NCI-H748 treated with DMSO at 0.1 percent for 48 hours (cell line): ENCODE results near the gene PAM.
A peak's percentile ranks its signal among the peaks of the same experiment; 100 is the strongest.
"Not testable (repeated sequence)": the region's sequence is repeated elsewhere in the genome, so short reads cannot be mapped to it uniquely, and the experiment has no call there.

Source experiments
- DNase-seq: peaks from one replicate; lab custom pipeline; 2025; lab: John Stamatoyannopoulos, UW

Gene PAM

GRCh38 chr5:102751903-102752376 lies 3.2 kb upstream of the PAM start:
- DNase-seq, result not testable (repeated sequence)

GRCh38 chr5:102753889-102754766 lies 977 bp upstream of the PAM start:
- DNase-seq, result peak; percentile 67

DNA sequence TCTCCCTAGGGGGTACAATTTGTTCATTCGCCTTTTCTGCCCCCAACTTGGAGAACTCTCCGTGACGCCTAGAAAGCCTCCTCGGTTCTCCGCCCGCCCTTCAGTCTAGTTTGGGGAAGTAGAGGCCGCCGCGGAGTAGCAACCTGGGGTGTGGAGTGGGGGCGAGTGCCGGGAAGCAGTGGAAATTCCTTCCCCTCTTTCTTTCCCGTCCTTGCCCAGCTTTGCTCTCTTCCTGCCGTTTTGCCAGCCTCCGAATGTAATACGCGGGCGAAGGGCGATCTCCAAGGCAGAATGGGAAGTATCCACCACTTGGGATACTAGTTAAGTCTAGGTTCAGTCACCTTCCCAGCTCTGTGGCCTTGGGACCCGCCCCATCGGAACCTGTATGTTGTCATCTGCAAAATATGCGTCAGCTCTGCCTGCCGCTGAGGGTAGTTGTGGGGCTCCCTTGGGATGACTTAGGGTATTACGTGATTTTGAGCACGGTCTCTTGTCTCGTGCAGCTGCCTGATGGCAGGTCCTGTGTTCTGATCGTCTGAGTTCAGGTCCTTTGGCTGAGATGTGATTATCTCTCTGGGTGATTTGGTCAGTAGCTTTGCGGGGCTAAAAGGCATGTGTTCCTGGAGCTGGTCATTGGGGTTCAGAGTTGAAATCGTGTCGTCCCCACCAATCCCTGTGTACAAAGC lies 724 bp downstream of the PAM start:
- DNase-seq, result peak; percentile 62

DNA sequence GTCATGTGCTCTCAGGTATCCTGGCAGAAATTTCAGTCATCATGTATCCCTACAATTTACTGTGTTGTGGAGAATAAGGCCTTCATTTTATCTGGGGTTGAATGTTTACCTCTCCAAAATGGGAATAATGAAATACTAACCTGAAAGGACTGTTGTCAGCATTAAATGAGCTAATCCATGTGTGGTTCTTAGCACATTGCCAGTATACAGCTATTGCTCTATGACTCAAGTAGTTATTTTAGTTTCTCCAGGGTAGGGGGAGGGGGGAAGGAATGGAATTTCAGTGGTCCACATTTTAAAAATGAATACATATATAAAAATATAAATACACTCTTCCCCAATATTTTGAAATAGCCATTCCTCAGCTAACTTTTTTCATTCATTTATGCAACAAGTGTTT lies 3.5 kb downstream of the PAM start:
- no peak for DNase-seq

DNA sequence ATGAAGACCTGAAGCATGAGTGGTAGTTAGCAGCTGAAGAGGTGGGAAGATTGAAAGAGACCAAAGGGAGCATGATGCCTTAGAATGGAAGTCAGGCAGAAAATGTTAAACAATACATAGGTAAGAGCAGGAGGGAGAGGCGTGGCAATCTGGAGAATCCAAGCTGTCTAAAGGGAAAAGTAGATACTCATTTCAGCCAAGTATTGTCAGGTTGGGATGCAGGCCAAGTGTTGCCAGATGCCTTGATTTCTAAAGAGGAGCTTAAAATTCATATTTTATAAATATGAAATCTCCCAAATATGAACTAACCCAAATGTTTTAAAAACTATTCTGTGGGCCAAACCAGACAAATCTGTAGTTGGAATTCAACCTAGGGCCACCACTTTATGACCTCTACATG lies 4.2 kb downstream of the PAM start:
- DNase-seq, result no peak

DNA sequence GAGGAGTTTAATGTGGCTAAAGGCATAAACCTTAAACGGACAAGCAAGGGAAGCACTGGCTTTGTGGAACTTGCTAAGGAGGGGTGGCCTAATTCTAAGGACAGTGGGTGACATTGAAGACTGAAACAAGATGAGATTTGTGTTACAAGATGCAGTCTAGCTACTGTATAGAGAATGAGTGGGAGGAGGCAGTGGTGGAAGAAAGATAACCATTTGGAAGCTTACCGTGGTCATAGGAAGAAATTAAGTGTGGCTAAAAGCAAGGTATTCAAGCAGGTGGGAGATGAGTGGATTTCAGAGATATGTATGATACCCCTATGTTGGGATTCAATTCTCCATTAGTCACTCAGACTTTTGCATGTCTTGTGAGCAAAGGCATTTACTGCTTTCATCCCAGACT lies 4.6 kb downstream of the PAM start:
- DNase-seq, result no peak

DNA sequence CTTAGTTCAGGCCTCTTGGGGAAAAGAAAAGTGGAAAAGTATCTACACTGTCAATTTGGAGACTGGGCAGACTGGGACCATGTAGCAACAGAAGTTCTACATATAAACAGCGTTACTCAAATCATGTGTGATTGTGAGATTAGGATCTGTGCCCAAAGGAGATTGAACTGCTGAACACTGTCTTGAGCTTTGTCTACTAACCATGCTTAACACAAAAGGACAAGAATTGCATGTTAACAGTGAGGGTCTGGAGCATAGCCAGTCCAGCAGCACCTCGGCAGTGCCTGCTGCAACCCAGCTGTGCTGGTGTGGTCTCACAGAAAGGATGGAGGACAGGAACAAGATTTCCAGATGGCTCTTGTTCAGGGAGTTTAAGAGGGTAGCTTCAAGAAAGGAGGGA lies 5.7 kb downstream of the PAM start:
- no peak for DNase-seq

GRCh38 chr5:102762095-102762534 lies 7.0 kb downstream of the PAM start:
- DNase-seq, result no peak

GRCh38 chr5:102762562-102763227 lies 7.6 kb downstream of the PAM start:
- no peak for DNase-seq

DNA sequence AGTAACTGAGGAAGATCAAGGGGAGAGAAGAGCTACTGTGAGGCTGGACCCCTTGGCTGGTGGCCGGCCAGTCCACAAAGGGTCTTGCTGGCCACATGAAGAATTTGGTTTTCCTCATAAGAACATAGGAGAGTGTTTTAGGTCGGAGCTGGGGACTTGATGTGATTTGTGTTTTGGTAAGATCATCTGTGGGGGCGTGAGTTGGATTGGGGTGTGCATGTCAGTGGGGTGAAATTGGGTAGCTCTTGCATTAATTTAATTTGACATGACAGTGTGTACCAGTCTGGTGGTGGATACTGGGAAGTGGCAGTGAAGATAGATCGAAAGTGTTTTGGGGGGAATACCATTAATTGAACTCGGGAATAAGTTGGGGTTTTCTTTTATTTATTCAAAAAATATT lies 8.6 kb downstream of the PAM start:
- DNase-seq, result no peak

DNA sequence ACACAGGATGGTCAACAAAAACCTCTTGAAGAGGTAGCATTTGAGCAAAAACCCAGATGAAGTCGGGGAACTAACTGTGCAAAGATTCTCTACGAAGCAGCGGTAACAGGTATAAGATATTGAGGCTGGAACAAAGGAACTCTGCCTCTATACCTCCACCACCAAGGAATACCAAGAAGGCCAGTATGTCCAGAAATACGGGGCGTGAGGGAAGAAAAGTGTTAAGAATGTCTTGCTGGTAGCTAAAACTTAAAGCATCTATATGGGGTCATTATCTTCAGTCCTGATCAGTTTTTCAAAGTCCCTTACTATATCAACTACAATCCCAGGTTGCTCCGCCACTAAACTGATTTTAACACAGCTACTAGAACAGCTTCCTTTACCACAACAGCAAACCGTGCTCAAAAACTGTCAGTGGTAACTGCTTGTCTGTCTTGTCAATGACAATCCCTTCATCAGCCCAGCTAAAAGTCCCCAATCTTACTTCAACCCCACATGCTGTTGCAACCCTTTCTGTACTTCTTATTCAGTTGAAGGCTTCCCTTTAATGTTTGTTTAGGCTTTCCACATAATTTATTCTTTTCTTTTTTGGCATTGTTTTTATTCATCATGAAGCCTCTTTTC lies 9.4 kb downstream of the PAM start:
- DNase-seq, result no peak

GRCh38 chr5:102765350-102765749 lies 10.2 kb downstream of the PAM start:
- no peak for DNase-seq

- no peak for DNase-seq
These were observed 11.4 kb downstream of the PAM start for GRCh38 chr5:102766295-102767090.

- no peak for DNase-seq
These were observed 12.8 kb downstream of the PAM start for GRCh38 chr5:102767862-102768261.

DNA sequence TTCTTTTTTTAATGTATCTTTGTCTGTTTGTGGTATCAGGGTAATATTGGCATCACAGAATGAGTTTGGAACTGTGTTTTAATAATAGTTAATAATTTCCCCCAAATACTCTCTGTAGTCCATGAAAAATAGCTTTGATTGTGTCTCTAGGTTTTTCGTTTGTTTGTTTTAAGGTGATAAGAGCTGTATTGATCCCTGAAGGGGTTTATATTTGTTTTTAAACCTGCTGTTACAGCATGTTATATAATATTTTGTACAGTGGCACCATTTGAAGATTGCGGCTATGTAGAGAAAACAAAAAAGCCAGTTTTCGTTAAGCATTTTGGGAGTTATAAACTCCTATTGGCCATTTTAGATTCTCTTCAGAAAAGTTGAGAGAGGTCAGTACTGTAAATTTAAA lies 15.7 kb downstream of the PAM start:
- no peak for DNase-seq

DNA sequence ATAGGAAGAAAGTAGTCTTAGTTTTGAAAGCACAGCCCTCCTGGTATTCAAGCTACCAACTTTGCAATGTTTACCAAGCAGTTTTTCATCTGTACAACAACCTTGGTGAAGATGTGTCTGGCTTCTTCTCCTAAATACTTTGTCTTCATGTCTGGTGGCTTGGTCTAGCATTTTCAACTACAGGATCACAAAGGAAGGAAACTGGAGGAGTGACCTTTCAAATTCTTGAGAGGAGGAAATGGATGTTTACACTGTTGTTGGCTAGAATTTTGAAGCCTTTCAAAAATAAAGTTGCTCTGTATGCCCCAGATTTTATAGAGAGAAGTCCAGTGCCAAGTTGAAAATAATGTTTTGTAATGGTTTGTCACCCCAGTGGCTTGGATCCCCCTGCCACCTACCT lies 16.3 kb downstream of the PAM start:
- no peak for DNase-seq

DNA sequence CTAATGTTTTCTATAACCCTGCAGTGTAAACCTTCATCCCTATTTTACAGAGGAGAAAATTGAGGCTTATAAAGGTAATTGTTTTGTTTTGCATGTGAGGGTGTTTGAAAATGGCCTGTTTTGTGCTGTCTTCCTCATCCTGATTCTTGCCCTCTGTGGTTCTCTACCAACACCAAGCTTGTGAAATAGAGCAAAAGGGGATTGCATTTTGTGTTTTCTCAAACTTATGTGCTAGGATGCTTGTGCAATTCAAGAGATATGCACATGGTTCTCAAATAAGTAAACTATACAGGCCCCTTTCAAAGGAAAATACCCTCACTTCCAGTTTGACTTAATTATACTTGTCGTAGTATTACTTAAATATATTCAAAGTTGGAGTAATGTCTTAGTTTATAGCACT lies 17.2 kb downstream of the PAM start:
- no peak for DNase-seq

- no peak for DNase-seq
These were observed 18.0 kb downstream of the PAM start for GRCh38 chr5:102773133-102773532.

DNA sequence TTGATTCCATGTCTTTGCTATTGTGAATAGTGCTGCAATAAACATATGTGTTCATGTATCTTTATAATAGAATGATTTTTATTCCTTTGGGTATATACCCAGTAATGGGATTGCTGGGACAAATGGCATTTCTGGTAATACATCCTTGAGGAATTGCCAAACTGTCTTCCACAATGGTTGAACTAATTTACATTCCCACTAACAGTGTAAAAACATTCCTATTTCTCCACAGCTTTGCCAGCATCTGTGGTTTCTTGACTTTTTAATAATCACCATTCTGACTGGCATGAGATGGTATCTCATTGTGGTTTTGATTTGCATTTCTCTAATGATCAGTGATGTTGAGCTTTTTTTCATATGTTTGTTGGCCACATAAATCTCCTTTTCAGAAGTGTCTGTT lies 20.7 kb downstream of the PAM start:
- DNase-seq, result not testable (repeated sequence)

GRCh38 chr5:102777099-102777498 lies 22.0 kb downstream of the PAM start:
- peak; percentile 48 for DNase-seq

- DNase-seq, result no peak
These were observed 23.4 kb downstream of the PAM start for GRCh38 chr5:102778478-102778877.
